BLaER1 treated with 17β-estradiol and CSF1 and Interleukin-3, amounts not matched to agents 10 nM and 100 nM (cell line): ENCODE results near the gene EPHA2.

Source experiments
- H3K27ac ChIP-seq, 11 experiments: shearing (Covaris generic); formaldehyde crosslinking; 2 replicates each; pipeline ENCODE4 v1.8.1; 2022
- H3K27me3 ChIP-seq, 11 experiments: shearing (Covaris generic); formaldehyde crosslinking; 2 replicates each; pipeline ENCODE4 v1.8.1; 2022
- H3K36me3 ChIP-seq, 11 experiments: shearing (Covaris generic); formaldehyde crosslinking; 2 replicates each; pipeline ENCODE4 v1.8.1; 2022
- H3K4me1 ChIP-seq, 10 experiments: shearing (Covaris generic); formaldehyde crosslinking; 2 replicates each; pipeline ENCODE4 v1.8.1; 2022
- H3K4me2 ChIP-seq, 11 experiments: shearing (Covaris generic); formaldehyde crosslinking; 2 replicates each; pipeline ENCODE4 v1.8.1; 2022
- H3K4me3 ChIP-seq, 10 experiments: shearing (Covaris generic); formaldehyde crosslinking; 2 replicates each; pipeline ENCODE4 v1.8.1; 2022
- H3K9ac ChIP-seq, 11 experiments: shearing (Covaris generic); formaldehyde crosslinking; 2 replicates each; pipeline ENCODE4 v1.8.1; 2022
- H3K9me3 ChIP-seq, 11 experiments: shearing (Covaris generic); formaldehyde crosslinking; replicated peaks in 1 of 11; 2 replicates each; pipeline ENCODE4 v1.8.1; 2022
- H4K20me1 ChIP-seq, 11 experiments: shearing (Covaris generic); formaldehyde crosslinking; 2 replicates each; pipeline ENCODE4 v1.8.1; 2022
- Cebpa-rat ChIP-seq, 11 experiments: shearing (Covaris generic); IDR thresholded peaks; 2 replicates each; pipeline ENCODE4 v1.8.1; 2022

EPHA2 gene

GRCh38 chr1:16142383-16142995, 13.4 kb downstream of the EPHA2 start:
- Histone ChIP-seq H3K36me3 (0 out of 22 replicates have a peak, but pooled peaks cover 0 to 7% (median 0%) of the 10 kb centered on the region in 11 experiments), H3K4me1 (peaks cover 55 to 88% (median 81%) of the 10 kb centered on the region in 10 experiments), H3K27me3 (peaks cover 5 to 39% (median 19%) of the 10 kb centered on the region in 11 experiments; a peak in 18 of 22 replicates), H4K20me1 (peaks cover 0 to 53% (median 31%) of the 10 kb centered on the region in 11 experiments; a peak in 14 of 22 replicates), H3K9ac (no peak overlapping the region), H3K4me2 (peak overlapping the region; percentile 79 to 95 (median 88)), H3K27ac (no peak overlapping the region; a peak in 1 of 22 replicates), H3K4me3 (no peak overlapping the region), H3K9me3 (no peaks in the 10 kb centered on the region)
- TF ChIP-seq Cebpa-rat (IDR thresholded peaks at IDR 0.05): no peak

- peak overlapping the region; percentile 79 to 95 (median 88) for H3K4me2 ChIP-seq
- no peaks in the 10 kb centered on the region for H3K9me3 ChIP-seq
- peaks cover 0 to 50% (median 31%) of the 10 kb centered on the region in 11 experiments; a peak in 14 of 22 replicates for H4K20me1 ChIP-seq
- peak overlapping the region in 10 of 11 experiments; percentile 5 to 68 (median 28); a peak in 17 of 22 replicates for H3K9ac ChIP-seq
- peak overlapping the region in 4 of 10 experiments; percentile 7 to 29 (median 15); a peak in 2 of 20 replicates for H3K4me3 ChIP-seq
- H3K27ac ChIP-seq: peak overlapping the region in 8 of 11 experiments; percentile 21 to 74 (median 54); a peak in 12 of 22 replicates
- no peak for TF ChIP-seq Cebpa-rat (IDR thresholded peaks at IDR 0.05)
- 0 out of 22 replicates have a peak, but pooled peaks cover 0 to 7% (median 0%) of the 10 kb centered on the region in 11 experiments for H3K36me3 ChIP-seq
- H3K4me1 ChIP-seq: peaks cover 56 to 81% (median 75%) of the 10 kb centered on the region in 10 experiments
- H3K27me3 ChIP-seq: peaks cover 5 to 36% (median 16%) of the 10 kb centered on the region in 11 experiments; a peak in 18 of 22 replicates
Measured at GRCh38 chr1:16141573-16142336, 14.1 kb downstream of the EPHA2 start.

GRCh38 chr1:16140068-16140596, 15.7 kb downstream of the EPHA2 start:
- H3K27me3 ChIP-seq: peaks cover 0 to 20% (median 8%) of the 10 kb centered on the region in 11 experiments; a peak in 18 of 22 replicates
- H3K9ac ChIP-seq: peak overlapping the region in 3 of 11 experiments; percentile 19 to 65 (median 31); a peak in 1 of 22 replicates
- H3K4me2 ChIP-seq: peak overlapping the region in 9 of 11 experiments; percentile 9 to 95 (median 89); a peak in 17 of 22 replicates
- peaks cover 0 to 42% (median 25%) of the 10 kb centered on the region in 11 experiments; a peak in 13 of 22 replicates for H4K20me1 ChIP-seq
- H3K36me3 ChIP-seq: 0 out of 22 replicates have a peak, but pooled peaks cover 0 to 7% (median 0%) of the 10 kb centered on the region in 11 experiments
- no peak overlapping the region for H3K4me3 ChIP-seq
- no peaks in the 10 kb centered on the region for H3K9me3 ChIP-seq
- H3K27ac ChIP-seq: peak overlapping the region in 2 of 11 experiments; percentile 14 to 74; a peak in 2 of 22 replicates
- H3K4me1 ChIP-seq: peaks cover 40 to 65% (median 58%) of the 10 kb centered on the region in 10 experiments
- no peak for TF ChIP-seq Cebpa-rat (IDR thresholded peaks at IDR 0.05)

- Histone ChIP-seq H3K36me3 (0 out of 22 replicates have a peak, but pooled peaks cover 0 to 7% (median 0%) of the 10 kb centered on the region in 11 experiments), H3K4me3 (no peak overlapping the region)
Measured at GRCh38 chr1:16139473-16139962, 16.4 kb downstream of the EPHA2 start.

DNA sequence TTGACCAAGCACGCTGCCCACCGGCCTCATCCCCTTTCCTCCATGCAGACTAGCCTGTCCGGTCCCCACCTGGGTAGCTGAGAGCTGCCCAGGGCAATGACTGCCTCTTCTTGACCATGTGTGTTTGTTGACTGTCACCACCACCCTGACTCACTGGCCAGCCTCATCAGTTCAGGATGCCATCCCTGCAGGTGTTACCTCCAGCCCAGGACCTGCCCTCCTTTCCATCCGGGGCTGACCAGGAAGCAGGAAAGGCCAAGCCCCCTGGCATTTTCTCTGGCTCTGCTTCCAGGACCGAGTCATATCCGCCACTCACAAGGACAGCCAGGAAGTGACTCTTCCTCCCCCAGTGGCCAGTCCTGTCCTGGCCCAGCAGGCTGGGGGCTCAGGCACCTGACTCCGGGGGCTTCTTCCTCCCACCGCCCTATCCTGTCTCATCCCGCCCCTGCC, 17.1 kb downstream of the EPHA2 start:
- TF ChIP-seq Cebpa-rat (IDR thresholded peaks at IDR 0.05): no peak
- no peak overlapping the region for H3K27ac ChIP-seq
- peaks cover 0 to 40% (median 20%) of the 10 kb centered on the region in 11 experiments; a peak in 11 of 22 replicates for H4K20me1 ChIP-seq
- peaks cover 27 to 52% (median 45%) of the 10 kb centered on the region in 10 experiments for H3K4me1 ChIP-seq
- peak overlapping the region in 4 of 11 experiments; percentile 85 to 93 (median 88); a peak in 6 of 22 replicates for H3K4me2 ChIP-seq
- H3K9me3 ChIP-seq: no peaks in the 10 kb centered on the region
- H3K4me3 ChIP-seq: no peak overlapping the region
- H3K36me3 ChIP-seq: 0 out of 22 replicates have a peak, but pooled peaks cover 0 to 7% (median 0%) of the 10 kb centered on the region in 11 experiments
- no peak overlapping the region for H3K9ac ChIP-seq
- peaks cover 0 to 12% (median 0%) of the 10 kb centered on the region in 11 experiments; a peak in 1 of 22 replicates for H3K27me3 ChIP-seq

More at GRCh38 chr1:16139473-16139962, 16.4 kb downstream of the EPHA2 start:
- Histone ChIP-seq H4K20me1 (peaks cover 0 to 40% (median 23%) of the 10 kb centered on the region in 11 experiments; a peak in 13 of 22 replicates), H3K27me3 (peaks cover 0 to 14% (median 2%) of the 10 kb centered on the region in 11 experiments; a peak in 9 of 22 replicates), H3K4me2 (peak overlapping the region in 9 of 11 experiments; percentile 9 to 95 (median 89); a peak in 15 of 22 replicates), H3K9ac (no peak overlapping the region), H3K9me3 (no peaks in the 10 kb centered on the region), H3K27ac (no peak overlapping the region), H3K4me1 (peaks cover 34 to 59% (median 52%) of the 10 kb centered on the region in 10 experiments)
- no peak for TF ChIP-seq Cebpa-rat (IDR thresholded peaks at IDR 0.05)

- H3K4me2 ChIP-seq: no peak overlapping the region
- peaks cover 0 to 12% (median 0%) of the 10 kb centered on the region in 11 experiments; a peak in 2 of 22 replicates for H3K27me3 ChIP-seq
- H3K9me3 ChIP-seq: no peaks in the 10 kb centered on the region
- no peak overlapping the region for H3K9ac ChIP-seq
- H4K20me1 ChIP-seq: peaks cover 0 to 41% (median 22%) of the 10 kb centered on the region in 11 experiments; a peak in 11 of 22 replicates
- H3K4me1 ChIP-seq: peaks cover 27 to 43% (median 38%) of the 10 kb centered on the region in 10 experiments
- peaks cover 0 to 7% (median 0%) of the 10 kb centered on the region in 11 experiments; a peak in 1 of 22 replicates for H3K36me3 ChIP-seq
- no peak overlapping the region for H3K4me3 ChIP-seq
- no peak for TF ChIP-seq Cebpa-rat (IDR thresholded peaks at IDR 0.05)
- H3K27ac ChIP-seq: no peak overlapping the region
Measured at GRCh38 chr1:16137890-16138467, 17.9 kb downstream of the EPHA2 start.

DNA sequence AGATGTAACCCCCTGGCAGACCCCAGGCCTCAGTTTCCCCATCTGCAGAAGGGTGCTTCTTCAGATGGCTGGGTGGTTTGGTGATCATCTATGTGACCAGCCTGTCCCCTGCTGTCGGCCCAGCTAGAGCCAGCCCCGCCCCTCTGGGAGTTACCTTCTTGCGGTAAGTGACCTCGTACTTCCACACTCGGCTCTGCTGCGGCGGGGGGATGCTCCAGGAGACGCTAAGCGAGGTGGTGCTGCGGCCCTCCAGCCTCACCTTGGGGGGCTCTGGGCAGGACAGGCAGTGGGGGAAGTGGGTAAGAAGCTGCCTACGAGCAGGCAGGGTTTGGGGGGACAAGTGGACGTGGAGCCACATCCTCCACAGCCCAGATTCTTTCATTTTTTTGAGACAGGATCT, 20.4 kb downstream of the EPHA2 start:
- Histone ChIP-seq H3K27ac (no peak overlapping the region), H3K9me3 (no peaks in the 10 kb centered on the region), H3K27me3 (peaks cover 5 to 20% (median 10%) of the 10 kb centered on the region in 11 experiments; a peak in 19 of 22 replicates), H4K20me1 (peaks cover 0 to 41% (median 14%) of the 10 kb centered on the region in 11 experiments; a peak in 10 of 22 replicates), H3K4me1 (peaks cover 7 to 20% (median 16%) of the 10 kb centered on the region in 10 experiments; a peak in 19 of 20 replicates), H3K4me3 (no peak overlapping the region), H3K36me3 (peaks cover 0 to 7% (median 0%) of the 10 kb centered on the region in 11 experiments; a peak in 1 of 22 replicates), H3K9ac (no peak overlapping the region), H3K4me2 (no peak overlapping the region)
- no peak for TF ChIP-seq Cebpa-rat (IDR thresholded peaks at IDR 0.05)
